Erythroblast (primary cell): ENCODE data around the gene MYO18A.

Source experiments
- GATA1 ChIP-seq: IDR thresholded peaks from 2 replicates; pipeline ENCODE4 v1.6.1; 2011; ENCODE audit warnings: low read depth, mild to moderate bottlenecking, control low read depth, low read length, moderate library complexity
- POLR2A ChIP-seq: IDR thresholded peaks from 2 replicates; pipeline ENCODE4 v1.6.1; 2011; ENCODE audit warnings: mild to moderate bottlenecking, low read length

- no peak for TF ChIP-seq POLR2A
- TF ChIP-seq GATA1: no peak
Observed at GRCh38 chr17:29178750-29179231, 1.4 kb downstream of the MYO18A start.
